ENCODE measurements around the gene SPDYA. TPM values are rescaled to one million over a fixed set of nuclear protein-coding genes. Genes with fewer than 3 reads are reported as not detected.

The SPDYA gene
- total and polyA plus RNA-seq, 2 of the 13 experiments (the other 11 are each of a cell fraction or from before 2014, with no cell fraction given) = 0.32 to 0.75 TPM

DNA sequence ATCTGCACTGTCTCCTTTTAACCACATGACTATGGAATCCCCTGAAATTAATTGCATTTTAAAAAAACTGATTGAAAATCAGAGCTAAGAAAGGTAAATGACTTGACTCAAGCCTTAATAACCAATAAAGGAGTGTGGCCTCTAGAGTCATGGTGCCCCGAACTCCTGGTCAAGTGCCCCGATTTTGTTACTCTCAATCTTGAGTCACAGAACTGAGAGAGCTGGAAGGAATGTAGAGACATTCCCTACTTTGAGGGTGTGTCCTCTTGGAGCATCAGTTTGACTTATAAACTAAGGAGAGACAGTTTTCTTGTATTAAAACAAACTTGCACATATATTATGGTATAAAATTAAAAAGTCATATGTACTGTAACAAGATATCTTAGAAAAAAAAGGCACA is 86.3 kb downstream of the SPDYA start:
- H3K9ac ChIP-seq (ENCODE audit: insufficient read depth, low read depth, low read length) = peak overlapping the region; percentile 100
- intact Hi-C loops (cut with micrococcal nuclease; ENCODE audit: unreplicated experiment) (no loop called here), in situ Hi-C loops (cut with HindIII; ENCODE audit: extremely low pct_ligation_motif_present, low pct_unique_long_range_greater_than_20kb) (no loop called here)
- no peak for ATAC-seq
- no TSS peak for BruUV-seq (replicated peaks)
- POLR2A ChIA-PET = interaction anchor here (0.9 to 3.8 kb wide), 3 partner anchors 14 to 55 kb away, joined by 4 to 52 read pairs (median 6); partner anchors contain the start of gene TRMT61B
- peak overlapping the region; percentile 85 for H3K4me2 ChIP-seq (ENCODE audit: low read depth, low read length)
- no peak for DNase-seq (ENCODE audit: low spot score)
- FAIRE-seq = no peak
- CTCF ChIA-PET (ENCODE audit: low intra/inter-chr PET ratio, low total read pairs) = no interaction called here
- no peak for TF ChIP-seq WIZ (CRISPR knock-in tag; IDR thresholded peaks at IDR 0.05)
- TF ChIP-seq ZSCAN9 (CRISPR knock-in tag; IDR thresholded peaks at IDR 0.05; ENCODE audit: borderline replicate concordance) = no peak
- TF ChIP-seq, protein P1, sequence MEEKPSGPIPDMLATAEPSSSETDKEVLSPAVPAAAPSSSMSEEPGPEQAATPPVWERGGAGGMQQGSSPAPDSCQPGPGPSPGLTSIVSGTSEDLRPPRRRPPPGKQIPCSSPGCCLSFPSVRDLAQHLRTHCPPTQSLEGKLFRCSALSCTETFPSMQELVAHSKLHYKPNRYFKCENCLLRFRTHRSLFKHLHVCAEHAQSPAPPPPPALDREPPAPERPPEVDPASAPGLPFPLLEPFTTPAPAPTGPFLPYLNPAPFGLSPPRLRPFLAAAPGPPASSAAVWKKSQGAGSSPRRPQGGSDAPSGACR (CRISPR knock-in tag; IDR thresholded peaks at IDR 0.05) = no peak
- TF ChIP-seq, protein P2, sequence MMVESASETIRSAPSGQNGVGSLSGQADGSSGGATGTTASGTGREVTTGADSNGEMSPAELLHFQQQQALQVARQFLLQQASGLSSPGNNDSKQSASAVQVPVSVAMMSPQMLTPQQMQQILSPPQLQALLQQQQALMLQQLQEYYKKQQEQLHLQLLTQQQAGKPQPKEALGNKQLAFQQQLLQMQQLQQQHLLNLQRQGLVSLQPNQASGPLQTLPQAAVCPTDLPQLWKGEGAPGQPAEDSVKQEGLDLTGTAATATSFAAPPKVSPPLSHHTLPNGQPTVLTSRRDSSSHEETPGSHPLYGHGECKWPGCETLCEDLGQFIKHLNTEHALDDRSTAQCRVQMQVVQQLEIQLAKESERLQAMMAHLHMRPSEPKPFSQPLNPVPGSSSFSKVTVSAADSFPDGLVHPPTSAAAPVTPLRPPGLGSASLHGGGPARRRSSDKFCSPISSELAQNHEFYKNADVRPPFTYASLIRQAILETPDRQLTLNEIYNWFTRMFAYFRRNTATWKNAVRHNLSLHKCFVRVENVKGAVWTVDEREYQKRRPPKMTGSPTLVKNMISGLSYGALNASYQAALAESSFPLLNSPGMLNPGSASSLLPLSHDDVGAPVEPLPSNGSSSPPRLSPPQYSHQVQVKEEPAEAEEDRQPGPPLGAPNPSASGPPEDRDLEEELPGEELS (CRISPR knock-in tag; IDR thresholded peaks at IDR 0.05) = no peak
- TF ChIP-seq ZFP37 (CRISPR knock-in tag; IDR thresholded peaks at IDR 0.05; ENCODE audit: borderline replicate concordance) = no peak
- TF ChIP-seq, protein P3, sequence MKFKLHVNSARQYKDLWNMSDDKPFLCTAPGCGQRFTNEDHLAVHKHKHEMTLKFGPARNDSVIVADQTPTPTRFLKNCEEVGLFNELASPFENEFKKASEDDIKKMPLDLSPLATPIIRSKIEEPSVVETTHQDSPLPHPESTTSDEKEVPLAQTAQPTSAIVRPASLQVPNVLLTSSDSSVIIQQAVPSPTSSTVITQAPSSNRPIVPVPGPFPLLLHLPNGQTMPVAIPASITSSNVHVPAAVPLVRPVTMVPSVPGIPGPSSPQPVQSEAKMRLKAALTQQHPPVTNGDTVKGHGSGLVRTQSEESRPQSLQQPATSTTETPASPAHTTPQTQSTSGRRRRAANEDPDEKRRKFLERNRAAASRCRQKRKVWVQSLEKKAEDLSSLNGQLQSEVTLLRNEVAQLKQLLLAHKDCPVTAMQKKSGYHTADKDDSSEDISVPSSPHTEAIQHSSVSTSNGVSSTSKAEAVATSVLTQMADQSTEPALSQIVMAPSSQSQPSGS (CRISPR knock-in tag; IDR thresholded peaks at IDR 0.05) = no peak
- TF ChIP-seq ASH2L (IDR thresholded peaks at IDR 0.05; ENCODE audit: insufficient read length, low read depth, low read length) = no peak
- H2AFZ ChIP-seq (ENCODE audit: low read length) = no peak overlapping the region
- peaks cover 50% of the 10 kb centered on the region for H3K4me1 ChIP-seq (ENCODE audit: insufficient read depth, low read length)
- H3K9me3 ChIP-seq (ENCODE audit: low read length) = no peaks in the 10 kb centered on the region
- H3K27me3 ChIP-seq (ENCODE audit: control insufficient read depth in 1 of 2, insufficient read depth in 2 of 2, low read length in 2 of 2) = no peaks in the 10 kb centered on the region; a peak in 1 of 5 replicates
- peaks cover 3 to 12% of the 10 kb centered on the region in 2 experiments; a peak in 4 of 5 replicates for H3K36me3 ChIP-seq (replicated peaks in 1 of 2; ENCODE audit: control insufficient read depth in 1 of 2, insufficient read depth in 2 of 2, low read length in 2 of 2)
- peak overlapping the region; percentile 82 to 100 (median 91); a peak in 5 of 6 replicates for H3K4me3 ChIP-seq (replicated peaks in 1 of 3; ENCODE audit: insufficient read depth in 1 of 3, low read depth in 2 of 3, low read length in 3 of 3)
- H3K27ac ChIP-seq (ENCODE audit: extremely low read length, insufficient read depth, low read length) = no peak overlapping the region
- H4K20me1 ChIP-seq (ENCODE audit: insufficient read depth, low read length) = peaks cover 70% of the 10 kb centered on the region
- peaks cover 75% of the 10 kb centered on the region for H3K79me2 ChIP-seq (ENCODE audit: insufficient read depth, low read length)
- 16% methylated on average over 2 of the region's 2 CpGs for WGBS (ENCODE audit: low lambda C conversion rate)

Data from HepG2 (cell line).